Liver (tissue), 9 donors: ENCODE data around the gene RASGRP2. TPM values are rescaled to one million over a fixed set of nuclear protein-coding genes. Genes with fewer than 3 reads are reported as not detected.

ENCODE experiments used
- DNase-seq: peaks from one replicate; pipeline ENCODE4 v3.0.0-alpha.2; 2017; ENCODE audit warnings: low spot score
- H3K27ac ChIP-seq, 2 donors: one replicate each; pipeline ENCODE4 v1.7.0; 2013; ENCODE audit warnings: inconsistent platforms in 2 of 2, low read length in 2 of 2, control low read depth in 1 of 2, low read depth in 1 of 2, mild to moderate bottlenecking in 1 of 2
- H3K27me3 ChIP-seq, 4 donors: one replicate each; pipeline versions ENCODE4 v1.6.1 to v1.7.0; 2013; ENCODE audit warnings: low read length in 3 of 4, inconsistent platforms in 1 of 4, mild to moderate bottlenecking in 1 of 4, moderate library complexity in 1 of 4; ENCODE audit not compliant: control insufficient read depth in 4 of 4, insufficient read depth in 4 of 4
- H3K36me3 ChIP-seq, 4 donors: one replicate each; pipeline versions ENCODE4 v1.6.1 to v1.7.0; 2013; ENCODE audit warnings: low read length in 3 of 4, mild to moderate bottlenecking in 3 of 4, low read depth in 1 of 4, moderate library complexity in 1 of 4; ENCODE audit not compliant: control insufficient read depth in 4 of 4, insufficient read depth in 3 of 4
- H3K4me1 ChIP-seq, 4 donors: one replicate each; pipeline versions ENCODE4 v1.6.1 to v1.7.0; 2013; ENCODE audit warnings: low read length in 3 of 4, mild to moderate bottlenecking in 3 of 4, moderate library complexity in 1 of 4; ENCODE audit not compliant: control insufficient read depth in 4 of 4, insufficient read depth in 4 of 4
- H3K4me3 ChIP-seq, 3 donors: one replicate each; pipeline versions ENCODE4 v1.6.1 to v1.7.0; 2013; ENCODE audit warnings: low read length in 3 of 3, control low read depth in 1 of 3, low read depth in 1 of 3, mild to moderate bottlenecking in 1 of 3
- H3K9ac ChIP-seq, 2 donors: one replicate each; pipeline ENCODE4 v1.7.0; 2013; ENCODE audit warnings: low read length in 2 of 2, mild to moderate bottlenecking in 2 of 2, moderate library complexity in 2 of 2, control low read depth in 1 of 2, low read depth in 1 of 2
- H3K9me3 ChIP-seq, 4 donors: one replicate each; pipeline versions ENCODE4 v1.6.1 to v1.7.0; 2013; ENCODE audit warnings: low read length in 3 of 4; ENCODE audit not compliant: control insufficient read depth in 4 of 4
- ATF3 ChIP-seq: IDR thresholded peaks from 2 replicates; pipeline ENCODE4 v1.6.1; 2016; ENCODE audit warnings: antibody characterized with exemption
- CTCF ChIP-seq: fragments of 150-350 bp; IDR thresholded peaks from 2 replicates; pipeline ENCODE4 v1.5.1; 2017; ENCODE audit warnings: improper control_type of control experiment, low read depth, low read length; ENCODE audit not compliant: missing input control
- EGR1 ChIP-seq, 2 donors: IDR thresholded peaks; 2 replicates each; pipeline ENCODE4 v1.6.1; 2016 to 2018; ENCODE audit warnings: antibody characterized with exemption in 2 of 2, low read depth in 2 of 2
- FOXA1 ChIP-seq: IDR thresholded peaks from 2 replicates; pipeline ENCODE4 v1.6.1; 2016; ENCODE audit warnings: antibody characterized with exemption
- FOXA2 ChIP-seq: IDR thresholded peaks from 2 replicates; pipeline ENCODE4 v1.6.1; 2016; ENCODE audit warnings: antibody characterized with exemption
- GABPA ChIP-seq, 2 donors: IDR thresholded peaks in 1 of 2; conservative IDR thresholded peaks in 1 of 2; 2 replicates each; pipeline ENCODE4 v1.6.1; 2016; ENCODE audit warnings: antibody characterized with exemption in 2 of 2, mild to moderate bottlenecking in 1 of 2, moderate library complexity in 1 of 2
- HNF4A ChIP-seq, 2 donors: conservative IDR thresholded peaks; 2 replicates each; pipeline ENCODE4 v1.6.1; 2016; ENCODE audit warnings: antibody characterized with exemption in 2 of 2, mild to moderate bottlenecking in 2 of 2
- HNF4G ChIP-seq: IDR thresholded peaks from 2 replicates; pipeline ENCODE4 v1.6.1; 2016; ENCODE audit warnings: antibody characterized with exemption
- JUND ChIP-seq, 2 donors: IDR thresholded peaks; 2 replicates each; pipeline ENCODE4 v1.6.1; 2016; ENCODE audit warnings: antibody characterized with exemption in 2 of 2
- MAX ChIP-seq: IDR thresholded peaks from 2 replicates; pipeline ENCODE4 v1.6.1; 2016; ENCODE audit warnings: antibody characterized with exemption
- NR2F2 ChIP-seq: IDR thresholded peaks from 2 replicates; pipeline ENCODE4 v1.6.1; 2016; ENCODE audit warnings: antibody characterized with exemption
- RAD21 ChIP-seq, 2 donors: IDR thresholded peaks; 2 replicates each; pipeline ENCODE4 v1.6.1; 2016; ENCODE audit warnings: antibody characterized with exemption in 2 of 2, mild to moderate bottlenecking in 2 of 2
- REST ChIP-seq: IDR thresholded peaks from 2 replicates; pipeline ENCODE4 v1.6.1; 2016; ENCODE audit warnings: antibody characterized with exemption, mild to moderate bottlenecking
- RXRA ChIP-seq, 2 donors: IDR thresholded peaks; 2 replicates each; pipeline ENCODE4 v1.6.1; 2017 to 2018; ENCODE audit warnings: antibody characterized with exemption in 2 of 2, mild to moderate bottlenecking in 1 of 2
- SP1 ChIP-seq: IDR thresholded peaks from 2 replicates; pipeline ENCODE4 v1.6.1; 2018; ENCODE audit warnings: antibody characterized with exemption, mild to moderate bottlenecking
- TAF1 ChIP-seq: conservative IDR thresholded peaks from 2 replicates; pipeline ENCODE4 v1.6.1; 2016; ENCODE audit warnings: antibody characterized with exemption, mild to moderate bottlenecking
- YY1 ChIP-seq: IDR thresholded peaks from 2 replicates; pipeline ENCODE4 v1.6.1; 2016; ENCODE audit warnings: antibody characterized with exemption, mild to moderate bottlenecking
- ZBTB33 ChIP-seq: IDR thresholded peaks from 2 replicates; pipeline ENCODE4 v1.6.1; 2016; ENCODE audit warnings: antibody characterized with exemption
- WGBS: extraction: QIAGEN DNeasy Blood & Tissue Kit; methylation state at CpG from one replicate; pipeline ENCODE4 v1.1.7; 2013; 5-methylcytosine and 5-hydroxymethylcytosine counted together
- polyA plus RNA-seq, 2 donors: library from polyadenylated mRNA; stranded (reverse) in 1 of 2; unstranded in 1 of 2; fragments of 200-250 nt in 1 of 2; fragments of >200 nt in 1 of 2; fragmentation: Nextera tagmentation in 1 of 2; extraction: Ambion mirVana in 1 of 2; gene quantifications; one replicate each; pipeline versions ENCODE4 v1.2.1 to v1.2.3, GENCODE V29; 2013 to 2015
- total RNA-seq, 2 donors: library from RNA; depleted of rRNA; stranded (reverse); fragments of >200 nt; gene quantifications; one replicate each; pipeline ENCODE4 v1.2.3, GENCODE V29; 2014
- donor health status: healthy.
- donor health status: healthy.
- donor health status: healthy.
- donor health status: healthy.
- donor health status: healthy.

Gene RASGRP2
- total and polyA plus RNA-seq, 4 donors: 2.7 to 14.9 (median 8.7) TPM

DNA sequence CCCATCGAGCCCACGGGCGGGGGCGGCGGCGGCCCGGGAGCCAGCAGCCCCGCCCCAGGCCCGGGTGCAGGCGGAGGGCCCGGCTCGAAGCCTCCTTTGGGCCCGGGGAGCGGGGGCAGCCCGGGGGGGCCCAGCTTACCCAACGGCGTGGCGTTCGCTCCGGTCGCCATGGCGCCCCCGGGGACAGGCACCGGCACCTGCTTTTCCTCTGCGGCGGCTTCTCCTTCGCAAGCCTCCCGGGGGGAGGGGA, 34.2 kb upstream of the RASGRP2 start:
- no peak for DNase-seq
- under 1% methylated on average over 28 of the region's 28 CpGs for WGBS
- TF ChIP-seq FOXA2 (no peak), HNF4G (no peak), EGR1 (IDR thresholded peaks at IDR 0.05; ENCODE audit: low read depth in 2 of 2) (no peak), RXRA (IDR thresholded peaks at IDR 0.05) (no peak), FOXA1 (no peak), YY1 (no peak), SP1 (no peak), TAF1 (no peak), NR2F2 (no peak), JUND (IDR thresholded peaks at IDR 0.05) (no peak), RAD21 (IDR thresholded peaks at IDR 0.05) (no peak), HNF4A (conservative IDR thresholded peaks at IDR 0.05) (no peak), REST (no peak), MAX (no peak), ATF3 (no peak), GABPA (IDR thresholded peaks at IDR 0.05 in 1 of 2, conservative IDR thresholded peaks at IDR 0.05 in 1 of 2) (no peak), CTCF (no peak), ZBTB33 (no peak)

More for the DNA sequence above, 34.2 kb upstream of the RASGRP2 start:
- H3K9me3 ChIP-seq: no peaks in the 10 kb centered on the region
- no peak overlapping the region for H3K9ac ChIP-seq
- H3K27me3 ChIP-seq: no peaks in the 10 kb centered on the region
- peaks cover 0 to 30% (median 20%) of the 10 kb centered on the region in 4 donors for H3K4me1 ChIP-seq
- peaks cover 9 to 32% (median 28%) of the 10 kb centered on the region in 4 donors for H3K36me3 ChIP-seq
- peak overlapping the region; percentile 67 to 100 (median 73) for H3K4me3 ChIP-seq
- H3K27ac ChIP-seq: peak overlapping the region; percentile 97 to 99
